Body of pancreas (tissue), 4 donors: ENCODE results near the gene FAM136A.

Experiments
- POLR2A ChIP-seq, 3 donors: fragments of 450-650 bp; IDR thresholded peaks; one replicate each; pipeline ENCODE4 v1.6.1; 2016; ENCODE audit warnings: antibody characterized with exemption in 3 of 3, mild to moderate bottlenecking in 2 of 3
- TF ChIP-seq, protein P1 (sequence below), 7 experiments: fragments of 450-650 bp in 4 of 7; fragments of 200-600 bp in 3 of 7; sonication (generic) in 3 of 7; IDR thresholded peaks; one replicate each; pipeline ENCODE4 v1.5.1; 2016 to 2019; ENCODE audit warnings: antibody characterized with exemption in 7 of 7

DNA sequence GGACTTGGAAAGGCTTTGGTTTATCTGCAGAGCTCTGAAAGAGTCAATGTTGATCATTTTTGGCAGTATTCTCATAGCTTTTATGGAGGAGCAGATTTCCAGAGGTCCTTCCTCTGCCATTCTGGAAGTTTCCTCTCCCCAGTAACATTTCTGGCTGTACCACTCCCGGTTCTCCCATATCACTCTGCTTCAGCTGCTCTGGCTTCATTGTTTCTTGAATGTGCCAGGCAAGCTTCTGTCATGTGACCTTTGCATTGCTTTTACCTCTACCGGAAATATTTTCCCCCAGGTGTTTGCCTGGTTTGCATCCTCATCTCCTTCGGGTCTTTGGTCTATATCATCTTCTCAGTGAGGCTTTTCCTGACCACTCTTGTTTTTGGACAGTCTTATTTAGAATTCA lies 31.5 kb downstream of the FAM136A start:
- no peak for TF ChIP-seq POLR2A (IDR thresholded peaks at IDR 0.05)
- TF ChIP-seq, protein P1, sequence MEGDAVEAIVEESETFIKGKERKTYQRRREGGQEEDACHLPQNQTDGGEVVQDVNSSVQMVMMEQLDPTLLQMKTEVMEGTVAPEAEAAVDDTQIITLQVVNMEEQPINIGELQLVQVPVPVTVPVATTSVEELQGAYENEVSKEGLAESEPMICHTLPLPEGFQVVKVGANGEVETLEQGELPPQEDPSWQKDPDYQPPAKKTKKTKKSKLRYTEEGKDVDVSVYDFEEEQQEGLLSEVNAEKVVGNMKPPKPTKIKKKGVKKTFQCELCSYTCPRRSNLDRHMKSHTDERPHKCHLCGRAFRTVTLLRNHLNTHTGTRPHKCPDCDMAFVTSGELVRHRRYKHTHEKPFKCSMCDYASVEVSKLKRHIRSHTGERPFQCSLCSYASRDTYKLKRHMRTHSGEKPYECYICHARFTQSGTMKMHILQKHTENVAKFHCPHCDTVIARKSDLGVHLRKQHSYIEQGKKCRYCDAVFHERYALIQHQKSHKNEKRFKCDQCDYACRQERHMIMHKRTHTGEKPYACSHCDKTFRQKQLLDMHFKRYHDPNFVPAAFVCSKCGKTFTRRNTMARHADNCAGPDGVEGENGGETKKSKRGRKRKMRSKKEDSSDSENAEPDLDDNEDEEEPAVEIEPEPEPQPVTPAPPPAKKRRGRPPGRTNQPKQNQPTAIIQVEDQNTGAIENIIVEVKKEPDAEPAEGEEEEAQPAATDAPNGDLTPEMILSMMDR (IDR thresholded peaks at IDR 0.05): no peak
